H9 (cell line): Measurements from ENCODE around the gene EFNA5. TPM values are rescaled to one million over a fixed set of nuclear protein-coding genes. Genes with fewer than 3 reads are reported as not detected.

Experiments
- DNase-seq: peaks from one replicate; pipeline ENCODE4 v3.0.0-alpha.2; 2017
- H2AFZ ChIP-seq: one replicate; pipeline ENCODE4 v1.6.1; 2013; ENCODE audit warnings: mild to moderate bottlenecking, low read length, control low read depth, moderate library complexity
- H2AK5ac ChIP-seq: 2 replicates; pipeline ENCODE4 v1.6.1; 2013; ENCODE audit warnings: low read length, control low read depth, mixed read lengths; ENCODE audit not compliant: insufficient read length
- H2BK120ac ChIP-seq: one replicate; pipeline ENCODE4 v1.6.1; 2013; ENCODE audit warnings: low read depth, mild to moderate bottlenecking, low read length, control low read depth, inconsistent platforms; ENCODE audit not compliant: poor library complexity, severe bottlenecking
- H2BK12ac ChIP-seq: 2 replicates; pipeline ENCODE4 v1.6.1; 2013; ENCODE audit warnings: low read length, control low read depth, mixed read lengths, low read depth; ENCODE audit not compliant: insufficient read length
- H2BK15ac ChIP-seq: 2 replicates; pipeline ENCODE4 v1.6.1; 2013; ENCODE audit warnings: low read depth, low read length, control low read depth
- H2BK20ac ChIP-seq: one replicate; pipeline ENCODE4 v1.6.1; 2013; ENCODE audit warnings: low read depth, mild to moderate bottlenecking, low read length, control low read depth, inconsistent platforms; ENCODE audit not compliant: poor library complexity, severe bottlenecking
- H2BK5ac ChIP-seq: 2 replicates; pipeline ENCODE4 v1.6.1; 2013; ENCODE audit warnings: low read length, control low read depth, mixed read lengths; ENCODE audit not compliant: insufficient read length
- H3K14ac ChIP-seq: 2 replicates; pipeline ENCODE4 v1.6.1; 2013; ENCODE audit warnings: low read length, control low read depth; ENCODE audit not compliant: insufficient read depth
- H3K18ac ChIP-seq: 2 replicates; pipeline ENCODE4 v1.6.1; 2013; ENCODE audit warnings: low read depth, mild to moderate bottlenecking, mixed read lengths, low read length, control low read depth; ENCODE audit not compliant: insufficient read length
- H3K23ac ChIP-seq: 2 replicates; pipeline ENCODE4 v1.6.1; 2013; ENCODE audit warnings: low read length, control low read depth, mixed read lengths, low read depth; ENCODE audit not compliant: insufficient read length
- H3K23me2 ChIP-seq: 2 replicates; pipeline ENCODE4 v1.6.1; 2013; ENCODE audit warnings: low read depth, mild to moderate bottlenecking, mixed read lengths, low read length, control low read depth; ENCODE audit not compliant: insufficient read length, poor library complexity, severe bottlenecking
- H3K27ac ChIP-seq: 2 replicates; pipeline ENCODE4 v1.5.1; 2013; ENCODE audit warnings: low read length, control low read depth, mixed read lengths, low read depth; ENCODE audit not compliant: insufficient read length
- H3K27me3 ChIP-seq: 2 replicates; pipeline ENCODE4 v1.6.1; 2013; ENCODE audit warnings: low read length, control low read depth, inconsistent platforms; ENCODE audit not compliant: insufficient read depth
- H3K4ac ChIP-seq: 2 replicates; pipeline ENCODE4 v1.6.1; 2013; ENCODE audit warnings: low read depth, mild to moderate bottlenecking, control low read depth, inconsistent platforms, low read length, moderate library complexity
- H3K4me1 ChIP-seq: 2 replicates; pipeline ENCODE4 v1.6.1; 2013; ENCODE audit warnings: low read length, control low read depth, inconsistent platforms; ENCODE audit not compliant: insufficient read depth
- H3K4me2 ChIP-seq: 2 replicates; pipeline ENCODE4 v1.6.1; 2013; ENCODE audit warnings: low read length, control low read depth, mixed read lengths; ENCODE audit not compliant: insufficient read length, insufficient read depth
- H3K56ac ChIP-seq: 2 replicates; pipeline ENCODE4 v1.6.1; 2013; ENCODE audit warnings: low read depth, mild to moderate bottlenecking, mixed read lengths, low read length, control low read depth; ENCODE audit not compliant: insufficient read length
- H3K79me1 ChIP-seq: 2 replicates; pipeline ENCODE4 v1.6.1; 2013; ENCODE audit warnings: low read depth, mild to moderate bottlenecking, moderate library complexity, low read length, control low read depth, inconsistent platforms; ENCODE audit not compliant: insufficient read depth, poor library complexity, severe bottlenecking
- H3K79me2 ChIP-seq: 2 replicates; pipeline ENCODE4 v1.6.1; 2013; ENCODE audit warnings: low read length, control low read depth, inconsistent platforms; ENCODE audit not compliant: insufficient read depth
- H3K9ac ChIP-seq: 2 replicates; pipeline ENCODE4 v1.6.1; 2013; ENCODE audit warnings: low read length, control low read depth, mixed read lengths; ENCODE audit not compliant: insufficient read length; ENCODE audit errors: extremely low read depth
- H3K9me3 ChIP-seq: one replicate; pipeline ENCODE4 v1.6.1; 2013; ENCODE audit warnings: low read depth, low read length, inconsistent platforms; ENCODE audit not compliant: control insufficient read depth
- H3T11ph ChIP-seq: one replicate; pipeline ENCODE4 v1.6.1; 2013; ENCODE audit warnings: mild to moderate bottlenecking, low read length, control low read depth, inconsistent platforms
- H4K20me1 ChIP-seq: one replicate; pipeline ENCODE4 v1.6.1; 2013; ENCODE audit not compliant: control insufficient read depth, insufficient read length, insufficient read depth
- H4K5ac ChIP-seq: 2 replicates; pipeline ENCODE4 v1.6.1; 2013; ENCODE audit warnings: low read depth, mild to moderate bottlenecking, mixed read lengths, low read length, control low read depth; ENCODE audit not compliant: insufficient read length
- H4K8ac ChIP-seq: replicated peaks from 2 replicates; pipeline ENCODE4 v1.6.1; 2013; ENCODE audit warnings: low read length, control low read depth, mixed read lengths, low read depth; ENCODE audit not compliant: insufficient read length
- H4K91ac ChIP-seq: 2 replicates; pipeline ENCODE4 v1.6.1; 2013; ENCODE audit warnings: low read depth, mild to moderate bottlenecking, moderate library complexity, mixed read lengths, low read length, control low read depth; ENCODE audit not compliant: insufficient read length
- H3K27ac Mint-ChIP-seq, 3 experiments: 2 replicates in 2 of 3; 3 replicates in 1 of 3; pipeline ENCODE4 v1.8.0; 2020 to 2021; ENCODE audit warnings: mixed read lengths in 3 of 3, mild to moderate bottlenecking in 1 of 3, moderate library complexity in 1 of 3
- H3K27me3 Mint-ChIP-seq: 2 replicates; pipeline ENCODE4 v1.8.0; 2021; ENCODE audit warnings: low read depth, mild to moderate bottlenecking, moderate library complexity, mixed read lengths
- H3K36me3 Mint-ChIP-seq, 3 experiments: 2 replicates in 2 of 3; 3 replicates in 1 of 3; pipeline ENCODE4 v1.8.0; 2020 to 2021; ENCODE audit warnings: low read depth in 3 of 3, mixed read lengths in 3 of 3; ENCODE audit not compliant: insufficient read depth in 1 of 3
- H3K4me1 Mint-ChIP-seq, 2 experiments: 2 replicates each; pipeline ENCODE4 v1.8.0; 2020; ENCODE audit warnings: mixed read lengths in 2 of 2
- H3K4me3 Mint-ChIP-seq, 2 experiments: 2 replicates in 1 of 2; 3 replicates in 1 of 2; pipeline ENCODE4 v1.8.0; 2020 to 2021; ENCODE audit warnings: mild to moderate bottlenecking in 2 of 2, mixed read lengths in 2 of 2, moderate library complexity in 1 of 2
- H3K9me3 Mint-ChIP-seq, 2 experiments: 2 replicates in 1 of 2; 3 replicates in 1 of 2; pipeline ENCODE4 v1.8.0; 2020; ENCODE audit warnings: mild to moderate bottlenecking in 2 of 2, mixed read lengths in 2 of 2, moderate library complexity in 1 of 2
- WGBS: extraction: QIAGEN DNeasy Blood & Tissue Kit; methylation state at CpG from one replicate; pipeline ENCODE4 v1.1.7; 2013; ENCODE audit warnings: missing lambda C conversion rate, low lambda C conversion rate, mixed read lengths; ENCODE audit not compliant: insufficient read length; ENCODE audit errors: extremely low coverage; 5-methylcytosine and 5-hydroxymethylcytosine counted together
- total RNA-seq: library from RNA; stranded (reverse); gene quantifications from 2 replicates; pipeline ENCODE4 v1.2.1, GENCODE V29; 2021
- TF ChIP-seq, protein P1 (sequence below): fragments of 200-600 bp; sonication (generic); conservative IDR thresholded peaks from 3 replicates; pipeline ENCODE4 v1.8.0; 2021; ENCODE audit warnings: antibody characterized with exemption, mild to moderate bottlenecking

The EFNA5 gene
- total RNA-seq, 1 experiment from 2014 or later = 20.4 TPM

DNA sequence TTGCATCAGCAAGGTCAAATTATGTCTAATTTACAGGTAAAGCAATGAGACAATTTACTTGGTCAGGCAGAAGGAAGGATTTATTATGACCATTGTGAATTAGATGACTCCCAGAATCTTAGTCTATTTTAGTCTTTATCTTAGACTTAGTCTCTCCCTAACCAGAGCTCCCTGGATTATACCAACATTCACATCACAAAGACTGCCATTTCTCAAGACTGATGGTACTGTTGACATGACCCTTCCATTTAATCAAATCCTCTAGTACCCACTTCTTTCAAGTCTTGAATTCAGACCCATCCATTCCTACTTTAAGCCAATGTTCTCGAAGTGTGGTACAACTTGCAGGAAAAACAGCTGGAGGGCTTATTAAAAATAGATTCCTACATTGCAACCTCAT lies 257.0 kb downstream of the EFNA5 start:
- TF ChIP-seq, protein P1, sequence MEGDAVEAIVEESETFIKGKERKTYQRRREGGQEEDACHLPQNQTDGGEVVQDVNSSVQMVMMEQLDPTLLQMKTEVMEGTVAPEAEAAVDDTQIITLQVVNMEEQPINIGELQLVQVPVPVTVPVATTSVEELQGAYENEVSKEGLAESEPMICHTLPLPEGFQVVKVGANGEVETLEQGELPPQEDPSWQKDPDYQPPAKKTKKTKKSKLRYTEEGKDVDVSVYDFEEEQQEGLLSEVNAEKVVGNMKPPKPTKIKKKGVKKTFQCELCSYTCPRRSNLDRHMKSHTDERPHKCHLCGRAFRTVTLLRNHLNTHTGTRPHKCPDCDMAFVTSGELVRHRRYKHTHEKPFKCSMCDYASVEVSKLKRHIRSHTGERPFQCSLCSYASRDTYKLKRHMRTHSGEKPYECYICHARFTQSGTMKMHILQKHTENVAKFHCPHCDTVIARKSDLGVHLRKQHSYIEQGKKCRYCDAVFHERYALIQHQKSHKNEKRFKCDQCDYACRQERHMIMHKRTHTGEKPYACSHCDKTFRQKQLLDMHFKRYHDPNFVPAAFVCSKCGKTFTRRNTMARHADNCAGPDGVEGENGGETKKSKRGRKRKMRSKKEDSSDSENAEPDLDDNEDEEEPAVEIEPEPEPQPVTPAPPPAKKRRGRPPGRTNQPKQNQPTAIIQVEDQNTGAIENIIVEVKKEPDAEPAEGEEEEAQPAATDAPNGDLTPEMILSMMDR = no peak
- H3K79me2 ChIP-seq = no peaks in the 10 kb centered on the region

More for the DNA sequence above, 257.0 kb downstream of the EFNA5 start:
- no peak overlapping the region for H3K23ac ChIP-seq
- H3K27me3 Mint-ChIP-seq = no peaks in the 10 kb centered on the region
- peaks cover 15 to 17% of the 10 kb centered on the region in 2 experiments for H3K4me1 Mint-ChIP-seq
- H2AFZ ChIP-seq = no peak overlapping the region
- no peak for DNase-seq
- no peak overlapping the region for H3K9ac ChIP-seq
- H3K23me2 ChIP-seq = no peaks in the 10 kb centered on the region
- no peak overlapping the region for H2BK5ac ChIP-seq
- H3T11ph ChIP-seq = no peak overlapping the region
- H2BK15ac ChIP-seq = no peak overlapping the region
- no peak overlapping the region for H3K56ac ChIP-seq
- H3K4ac ChIP-seq = no peak overlapping the region
- H2BK12ac ChIP-seq = no peak overlapping the region
- H3K14ac ChIP-seq = no peak overlapping the region
- no peak overlapping the region for H3K4me3 Mint-ChIP-seq
- H3K9me3 ChIP-seq = no peaks in the 10 kb centered on the region
- H4K5ac ChIP-seq = no peak overlapping the region
- H2BK120ac ChIP-seq = no peak overlapping the region
- H3K27ac ChIP-seq = no peak overlapping the region
- no peak overlapping the region for H4K8ac ChIP-seq
- no peak overlapping the region for H2AK5ac ChIP-seq
- H3K4me2 ChIP-seq = no peak overlapping the region
- no peaks in the 10 kb centered on the region for H3K9me3 Mint-ChIP-seq
- WGBS = no CpG with 5 or more reads among the region's 1 CpG
- H3K36me3 Mint-ChIP-seq = peaks cover 0 to 4% (median 0%) of the 10 kb centered on the region in 3 experiments; a peak in 2 of 7 replicates
- no peak overlapping the region for H2BK20ac ChIP-seq
- no peak overlapping the region for H4K91ac ChIP-seq
- peaks cover 2% of the 10 kb centered on the region; the same call in 1 of the 2 replicates for H3K4me1 ChIP-seq
- H3K27ac Mint-ChIP-seq = no peak overlapping the region
- H3K18ac ChIP-seq = no peak overlapping the region
- H3K79me1 ChIP-seq = no peaks in the 10 kb centered on the region
- no peaks in the 10 kb centered on the region for H3K27me3 ChIP-seq
- no peaks in the 10 kb centered on the region for H4K20me1 ChIP-seq
